HCT116 (cell line): ENCODE results near the gene CLPX. TPM values are rescaled to one million over a fixed set of nuclear protein-coding genes. Genes with fewer than 3 reads are reported as not detected.

Source experiments
- ATAC-seq: fragments of 200-7000 bp; cut with Tn5 transposase; 2 replicates; pipeline ENCODE4 v1.9.1; 2020; ENCODE audit warnings: mild to moderate bottlenecking, moderate library complexity
- BruUV-seq: library from RNA; stranded (reverse); fragments of 400-500 nt; replicated peaks from 2 replicates; lab custom pipeline; 2021; lab: Mats Ljungman, UMichigan
- CTCF ChIA-PET: fragments of 300-600 bp; sonication (Branson Sonifier 250); formaldehyde crosslinking; loops from one replicate; lab custom pipeline; 2021; ENCODE audit warnings: antibody characterized with exemption; lab: Charles Lee
- POLR2A ChIA-PET: fragments of 300-600, 350-600 bp; sonication (Branson Sonifier 250); formaldehyde crosslinking; loops from one replicate; lab custom pipeline; 2021; ENCODE audit warnings: antibody characterized with exemption; lab: Charles Lee
- RAD21 ChIA-PET, 2 experiments: fragments of 300-600 bp; sonication (Branson Sonifier 250); formaldehyde crosslinking; loops; one replicate each; lab custom pipeline; 2023; ENCODE audit warnings: low total read pairs in 2 of 2; ENCODE audit not compliant: uncharacterized antibody in 2 of 2, unreplicated experiment in 2 of 2, low non-redundant PET in 1 of 2; lab: Charles Lee
- DNase-seq: peaks from one replicate; pipeline ENCODE4 v3.0.0-alpha.2; 2010; ENCODE audit warnings: low read depth, low spot score
- H2AFZ ChIP-seq: fragments of 200-600 bp; shearing (Covaris generic), sonication (generic); 2 replicates; pipeline ENCODE4 v1.6.1; 2017; ENCODE audit warnings: low read depth, mixed run types, mixed read lengths, antibody characterized with exemption, low read length; ENCODE audit not compliant: poor library complexity, severe bottlenecking
- H3K27ac ChIP-seq: 2 replicates; pipeline ENCODE4 v1.5.1; 2012; ENCODE audit warnings: low read depth, low read length
- H3K27me3 ChIP-seq: fragments of 200-600 bp; sonication (generic); 2 replicates; pipeline ENCODE4 v1.6.1; 2016; ENCODE audit warnings: mixed run types, low read length, mixed read lengths; ENCODE audit not compliant: insufficient read depth
- H3K36me3 ChIP-seq, 2 experiments: fragments of 200-500 bp in 1 of 2; fragments of 200-600 bp in 1 of 2; sonication (Bioruptor generic) in 1 of 2; sonication (generic) in 1 of 2; 2 replicates each; pipeline versions ENCODE4 v1.5.1 to v1.6.1; 2014 to 2016; ENCODE audit warnings: low read length in 2 of 2, inconsistent platforms in 1 of 2, mixed read lengths in 1 of 2, mixed run types in 1 of 2; ENCODE audit not compliant: insufficient read depth in 2 of 2, control insufficient read depth in 1 of 2
- H3K4me1 ChIP-seq, 2 experiments: fragments of 200-600 bp in 1 of 2; sonication (generic) in 1 of 2; 2 replicates each; pipeline versions ENCODE4 v1.5.1 to v1.6.1; 2012 to 2017; ENCODE audit warnings: low read length in 2 of 2, inconsistent platforms in 1 of 2, mild to moderate bottlenecking in 1 of 2, mixed read lengths in 1 of 2, mixed run types in 1 of 2, moderate library complexity in 1 of 2; ENCODE audit not compliant: insufficient read depth in 2 of 2, control insufficient read depth in 1 of 2
- H3K4me2 ChIP-seq: fragments of 200-600 bp; sonication (generic); 2 replicates; pipeline ENCODE4 v1.6.1; 2017; ENCODE audit warnings: mixed run types, low read length, mixed read lengths
- H3K4me3 ChIP-seq, 2 experiments: fragments of 200-600 bp in 1 of 2; sonication (generic) in 1 of 2; replicated peaks in 1 of 2; 2 replicates each; pipeline ENCODE4 v1.5.1; 2011 to 2016; ENCODE audit warnings: low read length in 2 of 2, control low read depth in 1 of 2, low read depth in 1 of 2, mild to moderate bottlenecking in 1 of 2, mixed read lengths in 1 of 2, mixed run types in 1 of 2
- H3K79me2 ChIP-seq: fragments of 200-600 bp; sonication (generic); 2 replicates; pipeline ENCODE4 v1.6.1; 2017; ENCODE audit warnings: mild to moderate bottlenecking, mixed run types, low read length, moderate library complexity, mixed read lengths; ENCODE audit not compliant: insufficient read depth
- H3K9ac ChIP-seq: fragments of 200-600 bp; sonication (generic); 2 replicates; pipeline ENCODE4 v1.6.1; 2016; ENCODE audit warnings: low read length, mixed read lengths
- H3K9me2 ChIP-seq: fragments of 200-600 bp; sonication (generic), shearing (Covaris generic); 2 replicates; pipeline ENCODE4 v1.6.1; 2017; ENCODE audit warnings: mixed run types, mild to moderate bottlenecking, moderate library complexity; ENCODE audit not compliant: insufficient read depth
- H3K9me3 ChIP-seq, 2 experiments: fragments of 200-500 bp in 1 of 2; fragments of 200-600 bp in 1 of 2; sonication (Bioruptor generic) in 1 of 2; sonication (generic) in 1 of 2; 2 replicates each; pipeline ENCODE4 v1.6.1; 2014 to 2017; ENCODE audit warnings: low read length in 2 of 2, mixed read lengths in 2 of 2, inconsistent platforms in 1 of 2, low read depth in 1 of 2, mild to moderate bottlenecking in 1 of 2, mixed run types in 1 of 2, moderate library complexity in 1 of 2; ENCODE audit not compliant: control insufficient read depth in 1 of 2, insufficient read depth in 1 of 2
- H4K20me1 ChIP-seq: fragments of 200-600 bp; sonication (generic), shearing (Covaris generic); 2 replicates; pipeline ENCODE4 v1.6.1; 2017; ENCODE audit warnings: mixed run types, mild to moderate bottlenecking, moderate library complexity; ENCODE audit not compliant: insufficient read depth
- ATF3 ChIP-seq: IDR thresholded peaks from 2 replicates; pipeline ENCODE4 v1.6.1; 2012
- CBX3 ChIP-seq: IDR thresholded peaks from 2 replicates; pipeline ENCODE4 v1.6.1; 2012; ENCODE audit warnings: low read depth
- CEBPB ChIP-seq: IDR thresholded peaks from 2 replicates; pipeline ENCODE4 v1.6.1; 2012; ENCODE audit warnings: low read depth
- CTCF ChIP-seq, 3 experiments: fragments of 200-600 bp in 1 of 3; sonication (generic) in 1 of 3; IDR thresholded peaks in 2 of 3; conservative IDR thresholded peaks in 1 of 3; 2 replicates each; pipeline ENCODE4 v1.5.1; 2012 to 2017; ENCODE audit warnings: low read depth in 2 of 3, low read length in 2 of 3, antibody characterized with exemption in 1 of 3, borderline replicate concordance in 1 of 3, control low read depth in 1 of 3, mild to moderate bottlenecking in 1 of 3, mixed read lengths in 1 of 3, mixed run types in 1 of 3, moderate library complexity in 1 of 3; ENCODE audit not compliant: insufficient read depth in 1 of 3
- ELF1 ChIP-seq: IDR thresholded peaks from 2 replicates; pipeline ENCODE4 v1.6.1; 2012; ENCODE audit warnings: low read depth, borderline replicate concordance
- EZH2 ChIP-seq: fragments of 200-600 bp; sonication (generic); IDR thresholded peaks from 2 replicates; pipeline ENCODE4 v1.6.1; 2017; ENCODE audit warnings: antibody characterized with exemption, mixed run types
- EZH2phosphoT487 ChIP-seq: fragments of 200-600 bp; IDR thresholded peaks from 2 replicates; pipeline ENCODE4 v1.6.1; 2018; ENCODE audit warnings: antibody characterized with exemption, borderline replicate concordance
- FOSL1 ChIP-seq: IDR thresholded peaks from 2 replicates; pipeline ENCODE4 v1.6.1; 2012; ENCODE audit warnings: low read depth
- POLR2A ChIP-seq: IDR thresholded peaks from 2 replicates; pipeline ENCODE4 v1.7.0; 2011; ENCODE audit warnings: borderline replicate concordance; ENCODE audit not compliant: insufficient read depth, insufficient read length; ENCODE audit errors: extremely low read depth
- POLR2AphosphoS5 ChIP-seq: IDR thresholded peaks from 2 replicates; pipeline ENCODE4 v1.6.1; 2011; ENCODE audit warnings: mild to moderate bottlenecking, low read depth, low read length, moderate library complexity
- RAD21 ChIP-seq: IDR thresholded peaks from 2 replicates; pipeline ENCODE4 v1.6.1; 2012; ENCODE audit warnings: low read depth, mild to moderate bottlenecking
- REST ChIP-seq: IDR thresholded peaks from 2 replicates; pipeline ENCODE4 v1.6.1; 2012; ENCODE audit warnings: low read depth
- SIN3A ChIP-seq: IDR thresholded peaks from 2 replicates; pipeline ENCODE4 v1.6.1; 2012; ENCODE audit warnings: low read depth
- SRF ChIP-seq: IDR thresholded peaks from 2 replicates; pipeline ENCODE4 v1.6.1; 2012; ENCODE audit warnings: low read depth
- YY1 ChIP-seq: IDR thresholded peaks from 2 replicates; pipeline ENCODE4 v1.6.1; 2011; ENCODE audit warnings: low read length, low read depth, moderate library complexity, mild to moderate bottlenecking; ENCODE audit not compliant: insufficient replicate concordance; ENCODE audit errors: extremely low read depth
- ZFX ChIP-seq: fragments of 450-650 bp; IDR thresholded peaks from 2 replicates; pipeline ENCODE4 v1.6.1; 2017
- ZNF274 ChIP-seq: fragments of 200-500 bp; sonication (Bioruptor generic); IDR thresholded peaks from 2 replicates; pipeline ENCODE4 v1.6.1; 2014; ENCODE audit warnings: mild to moderate bottlenecking, low read depth, low read length, inconsistent platforms
- intact Hi-C: fragments of 100-400 bp; cut with micrococcal nuclease; formaldehyde crosslinking; loops from 2 replicates; pipeline ENCODE4 v1.10.0; 2022
- total RNA-seq: library from RNA; stranded (reverse); gene quantifications from one replicate; pipeline ENCODE4 v1.2.1, GENCODE V29; 2021; ENCODE audit not compliant: unreplicated experiment
- TF ChIP-seq, protein P1 (sequence below): IDR thresholded peaks from 2 replicates; pipeline ENCODE4 v1.6.1; 2011; ENCODE audit warnings: mild to moderate bottlenecking, low read length, moderate library complexity; ENCODE audit not compliant: insufficient replicate concordance; ENCODE audit errors: extremely low read depth

The CLPX gene
- total RNA-seq, 1 experiment from 2014 or later = 64.1 TPM

DNA sequence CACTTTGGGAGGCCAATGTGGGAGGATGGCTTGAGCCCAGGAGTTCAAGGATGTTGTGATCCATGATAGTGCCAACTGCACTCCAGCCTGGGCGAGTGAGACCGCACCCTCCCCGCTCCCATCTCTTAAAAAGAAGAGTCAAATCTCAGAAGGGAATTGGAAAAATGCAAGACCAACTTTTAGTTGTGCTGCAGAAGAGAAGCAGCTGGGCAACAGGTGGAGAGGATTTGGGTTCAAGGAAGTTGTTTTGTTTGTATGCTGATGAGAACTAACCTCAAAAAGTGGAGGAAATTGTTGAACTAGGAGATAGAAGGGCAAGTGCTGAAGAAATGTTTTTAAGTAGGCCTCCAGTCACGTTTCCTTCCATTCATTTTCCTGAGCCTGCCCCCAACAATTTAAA is 38.7 kb downstream of the CLPX start:
- intact Hi-C loops = no loop called here
- Histone ChIP-seq H3K4me2 (no peak overlapping the region), H3K79me2 (no peaks in the 10 kb centered on the region), H3K4me3 (no peak overlapping the region), H3K9me3 (no peaks in the 10 kb centered on the region), H3K36me3 (peaks cover 8 to 10% of the 10 kb centered on the region in 2 experiments; a peak in 3 of 4 replicates), H2AFZ (no peak overlapping the region), H4K20me1 (no peaks in the 10 kb centered on the region), H3K27ac (no peak overlapping the region), H3K4me1 (no peaks in the 10 kb centered on the region), H3K9ac (no peak overlapping the region), H3K27me3 (no peaks in the 10 kb centered on the region), H3K9me2 (no peaks in the 10 kb centered on the region)
- POLR2A ChIA-PET = no interaction called here
- CTCF ChIA-PET = no interaction called here
- no TSS peak for BruUV-seq
- DNase-seq (no peak), ATAC-seq (no peak)
- TF ChIP-seq SRF = no peak
- TF ChIP-seq SIN3A = no peak
- no peak for TF ChIP-seq RAD21
- TF ChIP-seq REST = no peak
- TF ChIP-seq EZH2 = no peak
- no peak for TF ChIP-seq FOSL1
- TF ChIP-seq CTCF (IDR thresholded peaks at IDR 0.05 in 2 of 3, conservative IDR thresholded peaks at IDR 0.05 in 1 of 3; ENCODE audit: borderline replicate concordance in 1 of 3, insufficient read depth in 1 of 3, low read depth in 2 of 3, low read length in 2 of 3) = no peak
- no peak for TF ChIP-seq ZNF274
- no peak for TF ChIP-seq CBX3
- TF ChIP-seq POLR2A = no peak
- TF ChIP-seq CEBPB = no peak
- TF ChIP-seq ZFX = no peak
- TF ChIP-seq EZH2phosphoT487 = no peak
- TF ChIP-seq ELF1 = no peak
- TF ChIP-seq, protein P1, sequence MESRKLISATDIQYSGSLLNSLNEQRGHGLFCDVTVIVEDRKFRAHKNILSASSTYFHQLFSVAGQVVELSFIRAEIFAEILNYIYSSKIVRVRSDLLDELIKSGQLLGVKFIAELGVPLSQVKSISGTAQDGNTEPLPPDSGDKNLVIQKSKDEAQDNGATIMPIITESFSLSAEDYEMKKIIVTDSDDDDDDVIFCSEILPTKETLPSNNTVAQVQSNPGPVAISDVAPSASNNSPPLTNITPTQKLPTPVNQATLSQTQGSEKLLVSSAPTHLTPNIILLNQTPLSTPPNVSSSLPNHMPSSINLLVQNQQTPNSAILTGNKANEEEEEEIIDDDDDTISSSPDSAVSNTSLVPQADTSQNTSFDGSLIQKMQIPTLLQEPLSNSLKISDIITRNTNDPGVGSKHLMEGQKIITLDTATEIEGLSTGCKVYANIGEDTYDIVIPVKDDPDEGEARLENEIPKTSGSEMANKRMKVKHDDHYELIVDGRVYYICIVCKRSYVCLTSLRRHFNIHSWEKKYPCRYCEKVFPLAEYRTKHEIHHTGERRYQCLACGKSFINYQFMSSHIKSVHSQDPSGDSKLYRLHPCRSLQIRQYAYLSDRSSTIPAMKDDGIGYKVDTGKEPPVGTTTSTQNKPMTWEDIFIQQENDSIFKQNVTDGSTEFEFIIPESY = no peak
- no peak for TF ChIP-seq POLR2AphosphoS5
- no peak for TF ChIP-seq ATF3
- TF ChIP-seq YY1 = no peak
- RAD21 ChIA-PET = no interaction called here
